Lower leg skin (tissue), 3 donors: ENCODE measurements around the gene LGMN.

Experiments used
- POLR2A ChIP-seq, 2 donors: fragments of 450-650 bp; IDR thresholded peaks; one replicate each; pipeline ENCODE4 v1.6.1; 2016 to 2017; ENCODE audit warnings: antibody characterized with exemption in 2 of 2, mild to moderate bottlenecking in 1 of 2, moderate library complexity in 1 of 2
- TF ChIP-seq, protein P1 (sequence below), 3 donors: fragments of 450-650 bp; IDR thresholded peaks; one replicate each; pipeline ENCODE4 v1.5.1; 2016; ENCODE audit warnings: antibody characterized with exemption in 3 of 3, mild to moderate bottlenecking in 3 of 3, moderate library complexity in 2 of 3

GRCh38 chr14:92712654-92713051, 35.8 kb downstream of the LGMN start:
- TF ChIP-seq, protein P1, sequence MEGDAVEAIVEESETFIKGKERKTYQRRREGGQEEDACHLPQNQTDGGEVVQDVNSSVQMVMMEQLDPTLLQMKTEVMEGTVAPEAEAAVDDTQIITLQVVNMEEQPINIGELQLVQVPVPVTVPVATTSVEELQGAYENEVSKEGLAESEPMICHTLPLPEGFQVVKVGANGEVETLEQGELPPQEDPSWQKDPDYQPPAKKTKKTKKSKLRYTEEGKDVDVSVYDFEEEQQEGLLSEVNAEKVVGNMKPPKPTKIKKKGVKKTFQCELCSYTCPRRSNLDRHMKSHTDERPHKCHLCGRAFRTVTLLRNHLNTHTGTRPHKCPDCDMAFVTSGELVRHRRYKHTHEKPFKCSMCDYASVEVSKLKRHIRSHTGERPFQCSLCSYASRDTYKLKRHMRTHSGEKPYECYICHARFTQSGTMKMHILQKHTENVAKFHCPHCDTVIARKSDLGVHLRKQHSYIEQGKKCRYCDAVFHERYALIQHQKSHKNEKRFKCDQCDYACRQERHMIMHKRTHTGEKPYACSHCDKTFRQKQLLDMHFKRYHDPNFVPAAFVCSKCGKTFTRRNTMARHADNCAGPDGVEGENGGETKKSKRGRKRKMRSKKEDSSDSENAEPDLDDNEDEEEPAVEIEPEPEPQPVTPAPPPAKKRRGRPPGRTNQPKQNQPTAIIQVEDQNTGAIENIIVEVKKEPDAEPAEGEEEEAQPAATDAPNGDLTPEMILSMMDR (IDR thresholded peaks at IDR 0.05) = no peak
- TF ChIP-seq POLR2A (IDR thresholded peaks at IDR 0.05) = no peak
